Glutamatergic neuron (in vitro differentiated cells): ENCODE results near the gene ZNF365. TPM values are rescaled to one million over a fixed set of nuclear protein-coding genes. Genes with fewer than 3 reads are reported as not detected.

Experiments used
- DNase-seq: peaks from one replicate; pipeline ENCODE4 v3.0.0; 2022
- H3K27ac Mint-ChIP-seq: one replicate; pipeline ENCODE4 v1.8.0; 2020; ENCODE audit warnings: mild to moderate bottlenecking, mixed read lengths, inconsistent platforms; ENCODE audit not compliant: unreplicated experiment
- H3K27me3 Mint-ChIP-seq: one replicate; pipeline ENCODE4 v1.8.0; 2020; ENCODE audit warnings: mild to moderate bottlenecking, moderate library complexity, mixed read lengths, inconsistent platforms; ENCODE audit not compliant: unreplicated experiment
- H3K36me3 Mint-ChIP-seq: one replicate; pipeline ENCODE4 v1.8.0; 2020; ENCODE audit warnings: mild to moderate bottlenecking, mixed read lengths, inconsistent platforms; ENCODE audit not compliant: unreplicated experiment
- H3K4me1 Mint-ChIP-seq: one replicate; pipeline ENCODE4 v1.8.0; 2020; ENCODE audit warnings: mild to moderate bottlenecking, low read depth, mixed read lengths, inconsistent platforms; ENCODE audit not compliant: unreplicated experiment
- H3K4me3 Mint-ChIP-seq: one replicate; pipeline ENCODE4 v1.8.0; 2020; ENCODE audit warnings: mild to moderate bottlenecking, mixed read lengths, inconsistent platforms; ENCODE audit not compliant: unreplicated experiment
- H3K9me3 Mint-ChIP-seq: one replicate; pipeline ENCODE4 v1.8.0; 2020; ENCODE audit warnings: mild to moderate bottlenecking, moderate library complexity, mixed read lengths, inconsistent platforms; ENCODE audit not compliant: unreplicated experiment
- CTCF ChIP-seq: fragments of 200-600 bp; sonication (generic); IDR thresholded peaks from one replicate; pipeline ENCODE4 v1.5.0; 2021; ENCODE audit not compliant: partially characterized antibody, unreplicated experiment
- total RNA-seq: library from RNA; stranded (reverse); fragmentation: NEBNext Ultra II Directional; extraction: Animal tissue kit (Norgen Biotek cat#: 25700); gene quantifications from one replicate; pipeline ENCODE4 v1.2.1, GENCODE V29; 2021; ENCODE audit not compliant: unreplicated experiment

ZNF365 gene
- total RNA-seq, 1 donor from 2014 or later = 0.76 TPM

GRCh38 chr10:62386356-62387320, 12.5 kb downstream of the ZNF365 start:
- Mint-ChIP-seq H3K9me3 (no peaks in the 10 kb centered on the region), H3K4me1 (no peaks in the 10 kb centered on the region), H3K4me3 (no peak overlapping the region), H3K27me3 (peaks cover 2% of the 10 kb centered on the region), H3K27ac (no peak overlapping the region), H3K36me3 (no peaks in the 10 kb centered on the region)
- no peak for DNase-seq
- no peak for TF ChIP-seq CTCF

GRCh38 chr10:62388328-62388727, 14.2 kb downstream of the ZNF365 start:
- H3K9me3 Mint-ChIP-seq = no peaks in the 10 kb centered on the region
- H3K36me3 Mint-ChIP-seq = no peaks in the 10 kb centered on the region
- H3K27ac Mint-ChIP-seq = no peak overlapping the region
- H3K4me1 Mint-ChIP-seq = no peaks in the 10 kb centered on the region
- H3K27me3 Mint-ChIP-seq = peaks cover 2% of the 10 kb centered on the region
- no peak for DNase-seq
- TF ChIP-seq CTCF = no peak
- no peak overlapping the region for H3K4me3 Mint-ChIP-seq

GRCh38 chr10:62390497-62391176, 16.5 kb downstream of the ZNF365 start:
- no peak for TF ChIP-seq CTCF
- no peak for DNase-seq
- H3K4me1 Mint-ChIP-seq = no peaks in the 10 kb centered on the region
- peaks cover 2% of the 10 kb centered on the region for H3K27me3 Mint-ChIP-seq
- H3K36me3 Mint-ChIP-seq = no peaks in the 10 kb centered on the region
- H3K4me3 Mint-ChIP-seq = no peak overlapping the region
- no peaks in the 10 kb centered on the region for H3K9me3 Mint-ChIP-seq
- H3K27ac Mint-ChIP-seq = no peak overlapping the region

- no peak overlapping the region for H3K27ac Mint-ChIP-seq
- H3K27me3 Mint-ChIP-seq = no peaks in the 10 kb centered on the region
- H3K36me3 Mint-ChIP-seq = no peaks in the 10 kb centered on the region
- no peaks in the 10 kb centered on the region for H3K4me1 Mint-ChIP-seq
- H3K9me3 Mint-ChIP-seq = no peaks in the 10 kb centered on the region
- TF ChIP-seq CTCF = no peak
- no peak for DNase-seq
- H3K4me3 Mint-ChIP-seq = no peak overlapping the region
These were observed 19.1 kb downstream of the ZNF365 start for GRCh38 chr10:62393237-62393636.
